Retinal pigment epithelial cell (primary cell): Measurements from ENCODE around the gene PRDM5.

Experiments used
- DNase-seq: peaks from one replicate; pipeline ENCODE4 v3.0.0-alpha.2; 2010; ENCODE audit warnings: low read depth
- H3K4me3 ChIP-seq: 2 replicates; pipeline ENCODE4 v1.5.1; 2011; ENCODE audit warnings: mild to moderate bottlenecking, low read length, control low read depth, moderate library complexity
- CTCF ChIP-seq: conservative IDR thresholded peaks from 2 replicates; pipeline ENCODE4 v1.5.1; 2011; ENCODE audit warnings: low read depth, low read length, control low read depth, inconsistent platforms

The PRDM5 gene

GRCh38 chr4:120942776-120943175, 20.2 kb upstream of the PRDM5 start:
- no peak overlapping the region for H3K4me3 ChIP-seq
- TF ChIP-seq CTCF, result no peak
- no peak for DNase-seq

- no peak for TF ChIP-seq CTCF
- DNase-seq, result no peak
- no peak overlapping the region for H3K4me3 ChIP-seq
Measured at GRCh38 chr4:120940547-120940946, 18.0 kb upstream of the PRDM5 start.

GRCh38 chr4:120939693-120940092, 17.2 kb upstream of the PRDM5 start:
- no peak overlapping the region for H3K4me3 ChIP-seq
- no peak for DNase-seq
- TF ChIP-seq CTCF, result no peak

- no peak for TF ChIP-seq CTCF
- DNase-seq, result no peak
- no peak overlapping the region for H3K4me3 ChIP-seq
Measured at GRCh38 chr4:120929847-120930246, 7.3 kb upstream of the PRDM5 start.

GRCh38 chr4:120927801-120928409, 5.4 kb upstream of the PRDM5 start:
- no peak for DNase-seq
- TF ChIP-seq CTCF, result no peak
- no peak overlapping the region for H3K4me3 ChIP-seq

GRCh38 chr4:120926358-120927025, 4.0 kb upstream of the PRDM5 start:
- no peak for TF ChIP-seq CTCF
- DNase-seq, result no peak
- H3K4me3 ChIP-seq, result no peak overlapping the region

GRCh38 chr4:120924931-120925330, 2.4 kb upstream of the PRDM5 start:
- no peak for DNase-seq
- H3K4me3 ChIP-seq, result no peak overlapping the region
- no peak for TF ChIP-seq CTCF
